Umbilical cord (tissue), 2 donors: Measurements from ENCODE around the gene CA10. TPM values are rescaled to one million over a fixed set of nuclear protein-coding genes. Genes with fewer than 3 reads are reported as not detected.
A peak's percentile ranks its signal among the peaks of the same experiment; 100 is the strongest.

ENCODE experiments used
- DNase-seq: peaks from one replicate; pipeline ENCODE4 v3.0.0-alpha.2; 2015; ENCODE audit warnings: low spot score
- total RNA-seq: library from RNA; depleted of rRNA; stranded (reverse); fragments of >200 nt; gene quantifications from one replicate; pipeline ENCODE4 v1.2.3, GENCODE V29; 2014; ENCODE audit warnings: low replicate concordance; ENCODE audit not compliant: insufficient read depth

CA10 gene
- total RNA-seq, 1 donor from 2014 or later: 0.24 TPM

DNA sequence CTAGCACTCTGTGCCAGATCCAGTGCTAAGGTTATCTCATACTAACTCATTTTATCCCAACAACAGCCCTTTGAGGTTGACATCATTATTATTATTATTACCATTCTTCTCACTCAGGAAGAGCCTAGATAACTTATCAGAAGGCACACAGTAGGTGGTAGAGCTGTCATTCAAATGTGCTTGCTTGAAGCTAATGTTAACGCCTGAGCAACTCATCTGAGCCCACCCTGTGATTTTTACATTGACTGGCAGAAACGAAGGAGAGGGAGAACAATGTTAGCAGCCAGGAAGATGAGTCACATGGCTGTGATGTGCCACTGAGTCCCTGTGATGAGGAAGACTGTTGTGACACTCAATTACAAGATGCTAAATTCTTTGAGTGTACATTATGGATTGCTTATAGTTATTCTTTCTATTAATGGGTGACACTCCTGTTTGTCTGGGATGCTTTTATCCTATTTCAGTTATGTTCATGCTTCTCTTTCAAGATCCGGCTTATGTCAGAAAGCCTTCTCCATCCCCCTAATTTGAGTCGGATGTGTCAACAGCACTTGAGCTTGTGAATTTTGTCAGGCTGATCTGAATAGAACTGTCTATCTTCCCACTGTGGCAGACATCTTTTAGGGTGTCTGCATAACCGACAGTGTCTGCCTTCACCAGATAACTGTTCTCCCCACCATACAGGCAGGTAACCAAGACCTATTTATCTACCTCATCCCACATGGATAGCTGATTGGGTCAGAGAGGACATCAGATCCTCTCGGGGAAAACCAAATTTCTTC lies 426.4 kb downstream of the CA10 start:
- DNase-seq: no peak

DNA sequence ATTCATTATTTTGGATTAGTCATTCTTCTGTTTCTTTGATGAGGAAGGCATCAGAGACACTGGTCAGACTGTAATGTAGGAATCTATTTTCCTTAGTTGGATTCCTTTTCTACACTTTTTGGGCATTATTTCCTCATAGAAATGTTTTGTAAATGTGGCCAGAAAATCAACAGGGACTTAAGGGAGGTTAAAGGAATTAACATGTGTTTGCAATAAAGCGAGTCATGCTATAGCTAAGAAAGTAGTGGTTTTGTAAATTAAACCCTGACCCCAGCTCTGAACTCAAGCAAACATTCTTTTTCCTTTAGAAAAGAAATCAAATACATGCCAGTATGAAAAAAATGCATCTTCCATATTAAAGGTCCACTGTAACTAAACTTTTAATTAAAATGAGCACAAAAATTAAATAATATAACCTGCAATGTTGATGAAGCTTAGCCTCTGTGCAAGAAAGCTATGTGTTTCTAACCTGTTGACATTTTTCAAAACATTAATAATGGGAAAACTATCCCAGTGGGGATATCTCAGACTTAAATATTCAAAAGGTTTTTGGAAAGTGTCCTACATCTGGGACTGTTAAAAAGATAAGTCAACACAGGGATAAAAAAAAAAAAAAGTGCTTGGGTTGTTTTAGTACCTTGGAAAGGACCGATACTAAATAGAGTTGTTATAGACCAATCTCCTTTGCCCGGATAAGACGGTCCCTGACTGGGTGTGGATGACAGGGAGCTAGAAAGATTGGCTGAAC lies 428.0 kb downstream of the CA10 start:
- no peak for DNase-seq

DNA sequence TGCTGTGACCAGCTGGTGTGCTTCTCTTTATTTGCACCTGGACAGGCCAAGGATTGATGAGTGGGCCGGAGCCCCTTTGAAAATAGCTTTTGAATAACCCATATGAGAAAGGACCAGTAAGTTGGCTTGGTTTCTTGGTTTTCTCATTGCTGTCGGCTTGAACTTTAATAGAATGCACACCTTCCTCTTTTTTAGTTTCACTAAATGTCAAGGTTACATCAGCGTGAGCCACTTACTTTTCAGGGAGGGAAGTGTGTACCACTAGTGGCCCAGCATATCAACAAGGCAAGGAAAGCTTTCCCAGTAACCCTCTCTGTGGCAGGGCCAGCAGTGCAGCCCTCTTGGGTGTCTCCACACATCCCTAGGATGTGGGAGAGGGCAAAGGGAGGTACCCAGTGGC lies 433.3 kb downstream of the CA10 start:
- no peak for DNase-seq

DNA sequence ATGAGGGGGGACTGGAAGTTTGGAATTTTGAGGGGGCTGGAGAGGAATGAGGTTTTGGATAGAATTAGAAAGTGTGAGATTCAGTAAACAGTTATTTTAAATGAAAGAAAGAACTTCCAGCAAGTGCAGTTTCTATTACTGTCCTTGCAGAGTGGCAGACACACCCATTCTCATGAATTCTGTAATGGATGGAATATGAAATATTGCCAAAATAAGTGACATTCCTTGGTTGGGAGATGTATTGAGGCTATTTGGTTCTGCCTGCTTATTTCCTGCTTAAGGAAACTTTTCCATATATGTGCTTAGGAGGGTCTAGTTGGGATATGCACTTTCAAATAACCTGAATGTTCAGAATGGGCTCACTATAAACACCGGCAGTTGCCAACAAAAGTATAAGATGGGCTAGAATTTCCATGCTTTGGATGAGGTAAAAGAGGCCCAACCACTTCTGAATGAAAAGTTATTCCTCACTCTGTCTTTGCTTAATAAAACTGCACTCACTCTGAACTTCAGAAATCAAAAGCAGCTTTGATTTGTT lies 434.4 kb downstream of the CA10 start:
- DNase-seq: no peak

DNA sequence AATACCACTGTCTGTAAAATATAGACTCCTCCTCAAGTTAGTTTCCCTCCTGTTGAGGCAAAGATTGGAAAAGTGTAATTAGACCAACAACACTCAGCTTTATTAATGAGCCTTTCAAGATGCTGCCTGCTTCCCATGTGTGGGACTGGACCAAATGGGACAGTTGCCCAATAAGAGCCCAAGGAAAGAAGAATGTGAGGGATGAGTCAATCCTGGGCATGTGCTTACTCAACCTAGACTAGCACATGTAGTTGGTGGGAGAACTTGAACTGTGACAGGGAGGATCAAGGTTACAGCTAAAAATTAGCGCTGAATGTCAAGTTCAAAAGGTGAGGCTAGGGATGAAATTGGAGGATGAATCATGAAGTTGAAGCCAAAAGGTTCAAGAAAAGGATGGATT lies 435.5 kb downstream of the CA10 start:
- DNase-seq: no peak

DNA sequence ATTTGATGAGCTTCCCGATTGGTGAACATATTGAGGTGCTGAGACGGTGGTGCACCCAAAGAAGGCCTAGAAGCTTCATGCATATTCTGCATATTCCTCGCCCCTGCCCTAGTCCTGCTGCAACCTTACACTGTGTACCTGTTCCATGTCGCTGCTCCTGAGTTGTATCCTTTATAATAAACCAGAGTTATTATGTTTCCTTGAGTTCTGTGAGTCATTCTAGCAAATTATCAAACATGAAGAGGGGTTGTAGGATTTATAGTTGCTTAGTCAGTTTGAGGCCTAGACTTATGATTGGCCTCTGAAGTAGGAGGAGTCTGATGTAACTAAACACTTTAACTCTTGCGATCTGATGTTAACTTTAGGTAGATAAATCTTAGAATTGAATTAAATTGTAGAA lies 436.8 kb downstream of the CA10 start:
- DNase-seq: no peak

DNA sequence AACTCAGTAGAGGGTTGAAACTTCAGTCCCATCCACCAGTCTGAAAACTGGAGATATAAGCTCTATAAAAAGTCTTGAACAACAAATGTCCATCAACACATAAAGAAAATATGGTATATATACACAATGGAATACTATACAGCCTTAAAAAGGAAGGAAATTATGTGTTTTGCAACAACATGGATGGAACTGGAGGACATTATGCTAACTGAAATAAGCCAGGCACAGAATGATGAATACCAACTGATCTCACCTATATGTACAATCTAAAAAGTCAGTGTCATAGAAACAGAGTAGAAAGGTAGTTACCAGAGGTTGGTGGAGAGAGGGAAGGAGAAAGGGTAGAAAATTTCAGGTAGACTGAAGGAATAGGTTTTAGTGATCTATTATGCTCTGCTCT lies 438.1 kb downstream of the CA10 start:
- DNase-seq: no peak

DNA sequence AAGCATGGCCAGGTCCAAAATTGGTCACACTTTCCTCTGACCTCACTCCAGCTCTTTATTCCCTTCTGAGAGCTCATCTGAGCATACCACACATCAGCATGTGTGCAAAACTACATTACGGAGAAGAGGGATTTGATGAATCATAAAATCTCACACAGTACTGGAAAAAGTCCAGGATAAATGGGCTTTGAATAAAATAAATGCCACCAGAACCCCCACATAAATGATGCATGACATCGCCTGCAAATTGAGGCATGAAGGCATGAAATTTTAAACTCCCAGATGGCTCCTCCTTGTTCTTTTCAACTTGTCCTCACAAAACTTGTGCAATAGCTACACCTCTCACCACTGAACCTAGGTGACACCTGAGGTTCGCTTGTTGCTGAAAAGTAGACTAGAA lies 439.5 kb downstream of the CA10 start:
- peak; percentile 24 for DNase-seq

DNA sequence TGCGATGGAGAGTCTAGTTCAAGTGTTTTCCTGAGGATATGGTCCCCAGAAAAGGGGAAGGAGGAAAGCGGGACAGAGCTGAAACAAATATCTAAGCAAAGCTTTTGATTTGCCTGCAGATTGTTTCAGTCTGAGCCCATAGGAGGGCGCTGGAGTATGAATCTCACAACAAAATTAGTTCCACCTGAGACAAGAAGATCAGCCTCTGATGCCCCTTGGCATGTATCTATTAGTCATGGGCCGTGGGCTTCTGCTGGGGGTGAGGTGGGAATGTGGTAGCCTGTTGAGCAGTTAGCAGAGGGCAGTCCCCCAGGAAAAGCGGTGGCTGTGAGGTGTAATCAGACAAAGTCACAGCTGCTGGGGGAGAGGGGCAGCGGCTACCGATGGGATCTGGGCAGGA lies 446.9 kb downstream of the CA10 start:
- no peak for DNase-seq

DNA sequence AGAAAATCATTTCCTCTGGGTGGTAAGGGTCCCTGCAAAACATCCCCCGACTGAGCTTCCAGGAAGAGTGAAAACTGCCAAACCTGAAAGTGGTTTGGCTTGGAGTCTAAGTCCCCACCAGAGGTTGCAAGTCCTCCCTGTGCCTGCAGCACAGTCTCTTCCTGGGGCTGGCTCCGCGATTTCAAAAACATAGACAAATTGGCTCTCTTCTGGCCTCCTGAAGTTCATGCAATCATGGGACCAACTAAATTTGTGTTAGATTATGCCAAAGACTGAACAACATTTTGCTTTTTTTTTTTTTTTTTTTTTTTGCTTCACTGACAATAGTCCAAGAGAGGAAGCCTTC lies 447.9 kb downstream of the CA10 start:
- no peak for DNase-seq

DNA sequence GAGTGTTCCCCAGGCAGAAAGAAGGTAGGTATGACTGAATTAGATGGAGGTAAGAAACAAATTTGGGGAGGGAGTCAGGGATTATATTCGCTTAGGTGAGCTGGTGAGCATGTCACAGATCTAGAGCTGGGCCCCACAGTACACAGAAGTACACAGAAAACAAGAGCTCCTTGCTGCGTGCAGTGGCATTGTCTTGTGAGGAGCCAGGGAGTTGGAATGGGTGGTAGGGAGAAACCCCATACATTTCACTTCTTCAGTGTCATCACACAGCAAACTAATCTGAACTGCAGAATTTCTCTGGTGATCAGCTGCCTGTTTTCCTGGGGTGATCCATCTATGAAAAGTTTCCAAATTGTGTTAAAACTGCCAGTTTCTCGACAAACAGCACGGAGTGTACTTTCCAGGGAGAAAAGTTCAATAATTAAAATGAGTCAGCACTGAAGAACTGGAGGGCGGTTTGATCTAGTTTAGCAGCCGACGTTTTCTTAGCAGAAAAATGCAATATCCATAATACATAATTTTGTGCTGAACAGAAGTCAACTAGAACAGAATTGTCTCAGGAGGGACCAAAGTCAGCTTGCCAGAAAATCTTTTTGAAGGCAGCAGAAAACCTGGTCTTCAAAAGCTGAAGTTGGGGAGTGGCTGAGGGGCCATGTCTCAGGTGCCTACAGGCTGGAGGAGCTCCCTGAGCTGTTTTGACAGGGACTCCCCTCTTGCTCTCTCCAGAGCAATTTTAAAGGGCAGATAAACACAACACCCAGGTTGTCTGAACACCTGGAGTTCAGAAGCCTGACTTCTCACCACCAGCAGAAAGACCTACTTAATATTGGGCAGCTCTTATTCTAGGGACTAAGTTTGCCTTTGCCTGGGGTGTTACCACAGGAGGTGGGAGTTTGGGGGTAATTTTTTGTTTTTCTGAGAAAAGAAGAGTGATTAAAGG lies 448.6 kb downstream of the CA10 start:
- DNase-seq: no peak

DNA sequence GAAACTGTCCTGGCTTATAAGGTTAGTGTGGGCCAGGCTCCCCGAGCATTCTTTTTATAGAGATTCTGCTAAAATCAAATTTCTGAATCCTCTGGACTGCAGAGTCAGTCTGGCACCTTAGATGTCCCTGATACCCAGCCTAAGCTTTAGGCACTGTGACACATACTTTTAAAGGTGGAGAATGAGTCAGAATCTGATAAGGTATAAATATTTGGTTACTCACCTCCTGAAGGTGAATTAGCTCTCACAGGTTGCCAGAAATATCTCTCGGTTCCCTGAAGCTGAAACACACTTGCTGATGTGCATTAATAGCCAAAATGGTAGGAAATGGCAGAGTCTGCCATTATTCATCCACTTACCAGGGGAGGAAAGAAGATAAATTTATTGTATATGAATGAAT lies 451.3 kb downstream of the CA10 start:
- DNase-seq: no peak

DNA sequence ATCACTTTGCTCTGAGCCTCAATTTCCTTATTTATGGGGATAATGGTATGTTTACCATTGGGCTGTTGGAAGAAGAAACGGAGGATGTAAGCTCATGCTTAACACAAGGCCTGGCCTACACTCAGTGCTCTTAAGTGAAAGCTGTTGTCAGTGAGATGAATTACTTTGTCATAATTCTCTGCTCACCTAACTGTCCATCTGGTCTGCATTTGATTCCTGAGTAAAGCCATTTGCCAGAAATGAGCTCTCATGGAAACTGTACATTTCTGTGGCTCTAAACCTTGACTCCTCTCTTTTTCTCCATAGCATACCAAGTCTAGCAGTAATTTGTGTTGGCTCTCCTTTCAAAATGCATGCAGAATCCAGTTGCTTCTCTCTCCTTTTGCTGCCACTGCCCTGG lies 452.4 kb downstream of the CA10 start:
- no peak for DNase-seq

DNA sequence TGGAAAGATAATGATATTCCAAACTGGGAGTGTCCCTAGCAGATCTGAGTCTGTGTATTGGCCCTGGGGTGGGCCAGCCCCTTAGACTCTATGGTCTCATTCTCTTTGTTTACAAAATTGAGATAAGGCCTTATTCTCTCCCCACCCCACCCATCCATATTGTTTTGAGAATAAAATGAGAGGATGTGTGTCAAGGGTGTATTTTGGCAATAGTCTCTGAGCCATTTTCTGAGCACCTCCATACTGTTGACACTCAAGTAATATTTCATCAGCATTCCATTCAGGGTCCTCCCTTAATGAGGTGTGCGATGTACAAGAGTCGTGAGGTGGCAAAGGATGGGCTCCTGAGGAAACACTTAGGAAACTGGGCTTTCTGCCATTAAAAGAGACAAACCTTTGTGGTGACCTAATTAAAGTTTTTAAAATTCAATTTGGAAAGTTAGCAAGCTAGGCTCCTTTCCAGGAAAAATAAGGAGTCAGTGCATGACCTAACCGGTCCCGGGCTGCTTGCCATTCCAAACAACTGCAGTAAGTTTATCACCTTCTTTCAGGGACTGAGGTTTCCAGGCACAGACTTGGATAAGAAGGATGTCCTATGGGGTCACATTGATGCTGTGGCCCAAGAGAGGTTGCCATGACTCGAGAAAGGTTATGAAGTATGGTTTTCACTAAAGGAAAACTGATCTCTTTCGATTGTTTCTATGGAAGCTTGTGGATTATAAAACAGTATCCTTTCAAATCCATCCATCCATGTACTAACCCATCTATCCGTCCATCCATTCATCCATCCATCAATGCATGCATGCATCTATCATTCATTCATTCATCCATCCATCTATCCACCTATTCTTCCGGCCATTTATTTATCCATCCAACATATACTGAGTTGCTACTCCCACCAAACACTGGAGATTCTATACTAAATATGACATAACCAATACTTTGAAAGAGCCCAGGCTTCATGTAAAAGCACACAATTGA lies 454.9 kb downstream of the CA10 start:
- DNase-seq: peak; percentile 2

DNA sequence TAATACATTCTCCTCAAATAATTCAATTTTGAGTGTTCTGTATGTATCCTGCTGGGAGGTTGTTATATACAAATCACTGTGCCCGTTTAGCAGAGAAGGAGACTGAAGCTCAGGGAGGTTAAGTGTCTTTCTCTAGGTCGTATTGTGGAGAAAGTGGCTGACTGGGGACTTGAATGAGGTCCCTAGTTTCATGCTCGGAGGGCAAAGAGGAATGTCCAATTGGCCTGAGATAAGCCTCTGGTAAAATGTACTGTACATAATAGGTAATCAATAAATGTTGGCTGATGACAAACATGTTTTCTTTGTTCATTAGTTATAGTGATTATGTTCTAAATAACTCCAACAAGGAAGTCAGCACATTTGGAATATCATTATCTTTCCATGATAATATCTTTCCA lies 455.6 kb downstream of the CA10 start:
- DNase-seq: no peak

DNA sequence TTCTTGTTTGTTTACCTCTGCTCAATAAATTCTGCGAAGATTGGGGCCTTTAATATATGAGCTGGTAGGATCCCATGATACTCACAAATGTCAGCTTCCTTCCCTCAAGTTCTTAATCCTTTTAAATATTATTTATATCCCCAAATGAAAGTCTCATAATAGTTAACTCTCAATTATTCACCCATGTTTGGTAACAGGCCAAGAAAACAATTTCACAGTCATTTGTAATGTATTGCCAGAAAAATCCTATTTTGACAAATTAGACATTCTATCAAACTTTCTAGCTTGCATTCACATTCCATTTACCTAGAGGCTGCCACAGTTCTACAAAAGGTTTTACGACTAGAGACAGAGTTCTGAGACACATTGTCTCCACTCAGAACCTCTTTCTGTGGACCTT lies 457.0 kb downstream of the CA10 start:
- DNase-seq: no peak

DNA sequence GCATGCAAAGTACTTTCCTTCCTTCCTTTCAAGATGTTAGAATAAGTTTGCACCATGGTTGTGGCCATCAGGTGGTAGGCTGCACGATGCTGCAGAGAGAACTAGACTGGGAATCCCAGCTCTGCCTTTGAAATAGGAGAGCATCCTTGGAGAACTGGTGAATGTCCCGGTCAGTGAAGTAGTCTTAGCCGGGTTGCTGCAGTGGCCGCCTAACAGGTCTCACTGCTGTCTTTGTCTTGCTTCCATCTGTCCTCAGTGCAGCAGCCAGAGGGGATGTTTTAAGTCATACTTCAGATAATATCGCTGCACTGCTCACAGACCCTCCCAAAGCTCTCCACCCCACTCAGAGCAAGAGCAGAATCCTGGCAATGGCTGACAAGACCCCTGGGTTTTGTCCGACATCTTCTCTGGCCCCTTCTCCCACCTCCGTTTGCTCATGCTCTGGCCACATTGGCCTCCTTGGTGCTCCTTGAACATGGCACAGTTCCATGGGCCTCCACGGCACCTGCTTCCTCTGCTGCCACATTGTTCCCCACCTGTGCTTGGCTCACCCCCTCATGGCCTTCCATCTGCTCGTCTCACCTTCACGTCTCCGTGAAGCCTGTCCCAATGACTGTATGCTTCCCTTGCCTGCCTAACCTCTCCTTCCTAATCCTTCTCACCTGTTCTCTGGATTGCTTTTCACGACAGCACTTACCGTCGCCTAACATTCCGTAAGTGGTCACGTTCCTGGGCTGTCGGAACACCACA lies 458.3 kb downstream of the CA10 start:
- DNase-seq: no peak

DNA sequence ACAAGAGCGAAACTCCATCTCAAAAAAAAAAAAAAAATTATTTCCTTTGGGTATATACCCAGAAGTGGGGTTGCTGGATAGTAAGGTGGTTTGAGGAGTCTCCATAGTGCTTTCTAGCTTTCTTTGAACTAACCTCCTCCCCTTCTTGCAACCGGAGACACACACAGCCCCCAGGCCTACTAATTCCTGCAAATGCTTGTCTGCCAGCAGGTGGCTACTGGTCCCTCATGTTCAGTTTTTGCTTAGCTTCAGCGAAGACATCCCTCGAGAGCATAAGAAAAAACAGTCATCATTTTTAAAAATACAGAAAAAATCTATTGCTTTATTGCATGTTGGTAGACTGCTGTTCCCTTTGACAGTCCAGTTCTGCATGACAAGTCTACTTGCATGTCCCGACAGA lies 459.2 kb downstream of the CA10 start:
- DNase-seq: no peak

DNA sequence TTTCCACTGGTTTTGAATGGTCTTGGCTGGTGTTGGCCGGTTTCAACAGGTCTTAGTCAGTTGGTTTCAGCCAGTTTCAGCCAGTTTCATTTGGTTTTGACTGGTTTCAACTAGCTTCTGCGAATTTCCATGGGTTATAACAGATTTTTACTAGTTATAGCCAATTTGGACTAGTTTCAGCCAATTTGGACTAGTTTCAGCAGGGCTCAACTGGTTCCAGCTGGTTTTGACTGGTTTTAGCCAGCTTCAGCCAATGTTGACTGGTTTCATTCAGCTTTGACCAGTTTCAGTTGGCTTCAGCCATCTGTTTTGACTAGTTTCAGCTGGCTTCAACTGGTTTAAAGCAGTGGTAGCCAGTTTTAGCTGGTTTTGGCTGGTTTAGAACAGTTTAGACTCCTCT lies 465.6 kb downstream of the CA10 start:
- DNase-seq: no peak

DNA sequence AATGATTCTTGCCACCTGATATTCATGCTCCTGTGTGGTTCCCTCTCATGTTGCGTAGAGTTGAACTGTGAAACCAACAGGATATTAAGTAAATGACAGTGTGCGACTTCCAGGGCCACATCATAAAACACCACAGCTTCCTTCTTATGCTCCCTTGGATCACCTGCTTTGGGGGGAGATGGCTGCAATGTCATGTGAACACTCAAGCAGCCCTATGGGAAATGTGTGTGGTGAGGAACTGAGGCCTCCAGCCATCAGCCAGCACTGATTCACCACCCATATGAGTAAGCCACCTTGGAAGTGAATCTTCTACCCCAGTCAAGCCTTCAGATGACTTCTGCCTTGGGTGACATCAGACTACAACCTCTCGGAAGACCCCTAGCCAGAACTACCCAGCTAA lies 470.6 kb downstream of the CA10 start:
- DNase-seq: no peak
